Caco-2 (cell line): ENCODE data around the gene COL3A1. TPM values are rescaled to one million over a fixed set of nuclear protein-coding genes. Genes with fewer than 3 reads are reported as not detected.

Experiments
- Bru-seq: library from RNA; stranded (reverse); fragments of 400-500 nt; gene quantifications from one replicate; lab custom pipeline; 2021; lab: Mats Ljungman, UMichigan
- BruChase-seq, 2 experiments: library from RNA; stranded (reverse); fragments of 400-500 nt; gene quantifications; one replicate each; lab custom pipeline; 2021; lab: Mats Ljungman, UMichigan
- BruUV-seq: library from RNA; stranded (reverse); fragments of 400-500 nt; replicated peaks from 2 replicates; lab custom pipeline; 2021; lab: Mats Ljungman, UMichigan
- CTCF ChIA-PET: fragments of 300-600 bp; sonication (Branson Sonifier 250); formaldehyde crosslinking; loops from one replicate; lab custom pipeline; 2022; ENCODE audit warnings: antibody characterized with exemption; lab: Charles Lee
- POLR2A ChIA-PET: fragments of 300-600 bp; sonication (Branson Sonifier 250); formaldehyde crosslinking; loops from one replicate; lab custom pipeline; 2022; ENCODE audit warnings: antibody characterized with exemption; lab: Charles Lee
- DNase-seq, 2 experiments: peaks; one replicate each; pipeline versions ENCODE4 v3.0.0 to v3.0.0-alpha.2; 2020 to 2022
- H3K27me3 ChIP-seq: replicated peaks from 2 replicates; pipeline ENCODE4 v1.6.0; 2011; ENCODE audit warnings: low read length; ENCODE audit not compliant: control insufficient read depth, insufficient read depth
- H3K36me3 ChIP-seq: 2 replicates; pipeline ENCODE4 v1.5.1; 2011; ENCODE audit warnings: low read length; ENCODE audit not compliant: control insufficient read depth, insufficient read depth
- H3K4me1 ChIP-seq: fragments of 250-450 bp; sonication (Bioruptor Pico); 2 replicates; pipeline ENCODE4 v1.5.1; 2020; ENCODE audit warnings: mild to moderate bottlenecking
- H3K4me3 ChIP-seq: 2 replicates; pipeline ENCODE4 v1.5.1; 2011; ENCODE audit warnings: low read depth, mild to moderate bottlenecking, control low read depth, low read length
- H3K9me3 ChIP-seq: fragments of 250-450 bp; sonication (Bioruptor Pico); 2 replicates; pipeline ENCODE4 v1.5.1; 2020; ENCODE audit warnings: mild to moderate bottlenecking, moderate library complexity
- H3K27ac Mint-ChIP-seq: one replicate; pipeline ENCODE4 v1.8.0; 2022; ENCODE audit warnings: mixed read lengths; ENCODE audit not compliant: unreplicated experiment
- H3K27me3 Mint-ChIP-seq: one replicate; pipeline ENCODE4 v1.8.0; 2022; ENCODE audit warnings: mixed read lengths; ENCODE audit not compliant: insufficient read depth, unreplicated experiment
- H3K36me3 Mint-ChIP-seq: one replicate; pipeline ENCODE4 v1.8.0; 2022; ENCODE audit warnings: mild to moderate bottlenecking, mixed read lengths; ENCODE audit not compliant: insufficient read depth, unreplicated experiment
- H3K4me1 Mint-ChIP-seq: one replicate; pipeline ENCODE4 v1.8.0; 2022; ENCODE audit warnings: low read depth, mixed read lengths; ENCODE audit not compliant: unreplicated experiment
- H3K4me3 Mint-ChIP-seq: one replicate; pipeline ENCODE4 v1.8.0; 2022; ENCODE audit warnings: mild to moderate bottlenecking, moderate library complexity, mixed read lengths; ENCODE audit not compliant: unreplicated experiment
- H3K9me3 Mint-ChIP-seq: one replicate; pipeline ENCODE4 v1.8.0; 2022; ENCODE audit warnings: mixed read lengths; ENCODE audit not compliant: unreplicated experiment
- intact Hi-C: fragments of 100-400 bp; cut with micrococcal nuclease; formaldehyde crosslinking; loops from one replicate; pipeline ENCODE4 v1.10.0; 2022; ENCODE audit not compliant: unreplicated experiment
- long read RNA-seq: library from polyadenylated mRNA; stranded (forward); transcript quantifications from one replicate; pipeline ENCODE4 v2.0.0, GENCODE V29; 2022
- total RNA-seq: library from RNA; stranded (reverse); gene quantifications from 2 replicates; pipeline ENCODE4 v1.2.3, GENCODE V29; 2022
- TF ChIP-seq, protein P1 (sequence below), 2 experiments: fragments of 200-600 bp in 1 of 2; IDR thresholded peaks; 1 replicate in 1 of 2; 2 replicates in 1 of 2; pipeline versions ENCODE4 v1.5.1 to v1.8.0; 2011 to 2022; ENCODE audit warnings: antibody characterized with exemption in 1 of 2, control low read depth in 1 of 2, inconsistent platforms in 1 of 2, low read depth in 1 of 2, low read length in 1 of 2, mild to moderate bottlenecking in 1 of 2, moderate library complexity in 1 of 2; ENCODE audit not compliant: insufficient read depth in 1 of 2, severe bottlenecking in 1 of 2, unreplicated experiment in 1 of 2

The COL3A1 gene
- 25.4 and 29.2 TPM in 2 replicates for total RNA-seq
- percentile 41 among the genes with signal in this experiment for Bru-seq, nascent RNA
- percentile 43 among the genes with signal in this experiment for BruChase-seq, experiment 1, labeled RNA remaining after a 2-hour chase
- percentile 55 among the genes with signal in this experiment for BruChase-seq, experiment 2, labeled RNA remaining after a 6-hour chase
- long read RNA-seq, full-length matches to known transcripts: 80 of 93 reads
- long read RNA-seq, partial matches to known transcripts: 9 of 93 reads
- long read RNA-seq, other reads (novel, unspliced or antisense): 4 of 93 reads

DNA sequence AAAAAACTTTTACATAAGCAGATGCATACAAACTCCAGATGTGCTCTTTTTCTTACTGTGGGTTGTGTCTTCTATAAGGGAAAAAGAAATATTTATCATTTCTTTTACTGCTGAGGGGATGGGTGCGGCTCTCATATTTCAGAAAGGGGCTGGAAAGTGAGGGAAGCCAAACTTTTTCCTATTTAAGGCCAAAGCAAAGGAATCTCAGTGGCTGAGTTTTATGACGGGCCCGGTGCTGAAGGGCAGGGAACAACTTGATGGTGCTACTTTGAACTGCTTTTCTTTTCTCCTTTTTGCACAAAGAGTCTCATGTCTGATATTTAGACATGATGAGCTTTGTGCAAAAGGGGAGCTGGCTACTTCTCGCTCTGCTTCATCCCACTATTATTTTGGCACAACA, at the start of gene COL3A1:
Gene COL3A1, plus strand, starts transcription at position 210 of the 400 bp plus-strand sequence. Its CDS starts 117 bp downstream, at position 327.
- ChIA-PET CTCF (no interaction called here), POLR2A (no interaction called here)
- Histone ChIP-seq H3K4me3 (no peak within 1 kb of the TSS), H3K4me1 (peaks cover 12% of the 10 kb centered on the region), H3K27me3 (no peaks in the 10 kb centered on the region), H3K36me3 (no peaks in the 10 kb centered on the region), H3K9me3 (no peaks in the 10 kb centered on the region)
- intact Hi-C loops: no loop called here
- H3K9me3 Mint-ChIP-seq: no peaks in the 10 kb centered on the region
- no peak within 1 kb of the TSS for H3K27ac Mint-ChIP-seq
- no TSS peak for BruUV-seq
- no peak for DNase-seq
- peak within 1 kb of the TSS; percentile 50 for H3K4me3 Mint-ChIP-seq
- no peaks in the 10 kb centered on the region for H3K36me3 Mint-ChIP-seq
- TF ChIP-seq, protein P1, sequence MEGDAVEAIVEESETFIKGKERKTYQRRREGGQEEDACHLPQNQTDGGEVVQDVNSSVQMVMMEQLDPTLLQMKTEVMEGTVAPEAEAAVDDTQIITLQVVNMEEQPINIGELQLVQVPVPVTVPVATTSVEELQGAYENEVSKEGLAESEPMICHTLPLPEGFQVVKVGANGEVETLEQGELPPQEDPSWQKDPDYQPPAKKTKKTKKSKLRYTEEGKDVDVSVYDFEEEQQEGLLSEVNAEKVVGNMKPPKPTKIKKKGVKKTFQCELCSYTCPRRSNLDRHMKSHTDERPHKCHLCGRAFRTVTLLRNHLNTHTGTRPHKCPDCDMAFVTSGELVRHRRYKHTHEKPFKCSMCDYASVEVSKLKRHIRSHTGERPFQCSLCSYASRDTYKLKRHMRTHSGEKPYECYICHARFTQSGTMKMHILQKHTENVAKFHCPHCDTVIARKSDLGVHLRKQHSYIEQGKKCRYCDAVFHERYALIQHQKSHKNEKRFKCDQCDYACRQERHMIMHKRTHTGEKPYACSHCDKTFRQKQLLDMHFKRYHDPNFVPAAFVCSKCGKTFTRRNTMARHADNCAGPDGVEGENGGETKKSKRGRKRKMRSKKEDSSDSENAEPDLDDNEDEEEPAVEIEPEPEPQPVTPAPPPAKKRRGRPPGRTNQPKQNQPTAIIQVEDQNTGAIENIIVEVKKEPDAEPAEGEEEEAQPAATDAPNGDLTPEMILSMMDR (IDR thresholded peaks at IDR 0.05; ENCODE audit: insufficient read depth in 1 of 2, low read depth in 1 of 2, low read length in 1 of 2, severe bottlenecking in 1 of 2, unreplicated experiment in 1 of 2): no peak
- no peaks in the 10 kb centered on the region for H3K27me3 Mint-ChIP-seq
- H3K4me1 Mint-ChIP-seq: peaks cover 14% of the 10 kb centered on the region

DNA sequence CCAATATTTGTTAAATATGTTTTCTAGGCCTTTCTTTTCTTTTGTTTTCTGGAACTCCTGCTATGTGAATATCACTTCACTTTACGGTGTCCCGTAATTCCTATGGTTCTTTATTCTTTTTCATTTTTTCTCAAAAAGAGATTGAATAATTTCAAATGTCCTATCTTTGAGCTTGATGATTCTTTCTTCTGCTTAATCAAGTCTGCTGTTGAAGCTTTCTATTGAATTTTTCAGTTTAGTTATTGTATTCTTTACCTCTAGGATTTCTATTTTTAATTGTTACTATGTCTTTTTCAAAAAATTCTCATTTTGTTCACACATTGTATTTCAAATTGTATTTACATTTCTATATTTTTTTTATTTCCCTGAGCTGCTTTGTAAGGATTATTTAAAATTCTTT, 45.5 kb upstream of the COL3A1 start:
- H3K9me3 Mint-ChIP-seq: peaks cover 44% of the 10 kb centered on the region
- no TSS peak for BruUV-seq

DNA sequence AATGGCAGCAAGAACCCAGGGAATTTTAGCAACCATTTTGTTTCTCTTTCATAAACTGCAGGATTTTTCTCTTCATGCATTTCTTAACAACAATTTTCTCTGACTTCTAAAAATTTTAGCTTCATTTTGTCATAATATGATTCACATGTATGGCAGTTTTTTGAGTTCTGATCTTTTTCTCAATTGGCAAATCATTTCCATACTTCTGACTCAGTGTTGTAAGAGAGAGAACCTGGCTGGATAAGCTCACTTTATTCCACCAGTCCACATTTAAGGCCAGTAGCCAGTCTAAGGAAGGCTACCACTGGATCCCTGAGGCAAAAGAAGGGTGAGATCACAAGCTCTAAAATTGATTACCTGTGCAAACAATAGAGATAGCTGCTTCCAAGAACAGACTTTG, 42.8 kb upstream of the COL3A1 start:
- intact Hi-C loops: no loop called here
- Histone ChIP-seq H3K9me3 (peaks cover 10% of the 10 kb centered on the region), H3K4me3 (no peak overlapping the region), H3K27me3 (no peaks in the 10 kb centered on the region), H3K4me1 (no peaks in the 10 kb centered on the region), H3K36me3 (no peaks in the 10 kb centered on the region)
- no peaks in the 10 kb centered on the region for H3K4me1 Mint-ChIP-seq
- H3K27me3 Mint-ChIP-seq: no peaks in the 10 kb centered on the region
- H3K36me3 Mint-ChIP-seq: no peaks in the 10 kb centered on the region
- CTCF ChIA-PET: no interaction called here
- no peak for DNase-seq
- no peak overlapping the region for H3K27ac Mint-ChIP-seq
- POLR2A ChIA-PET: no interaction called here
- no TSS peak for BruUV-seq
- peaks cover 31% of the 10 kb centered on the region for H3K9me3 Mint-ChIP-seq
- TF ChIP-seq, protein P1 (IDR thresholded peaks at IDR 0.05; ENCODE audit: insufficient read depth in 1 of 2, low read depth in 1 of 2, low read length in 1 of 2, severe bottlenecking in 1 of 2, unreplicated experiment in 1 of 2): no peak
- no peak overlapping the region for H3K4me3 Mint-ChIP-seq

More for the DNA sequence above, 45.5 kb upstream of the COL3A1 start:
- Mint-ChIP-seq H3K27me3 (no peaks in the 10 kb centered on the region), H3K4me3 (no peak overlapping the region), H3K4me1 (no peaks in the 10 kb centered on the region), H3K27ac (no peak overlapping the region), H3K36me3 (no peaks in the 10 kb centered on the region)
- TF ChIP-seq, protein P1 (IDR thresholded peaks at IDR 0.05; ENCODE audit: insufficient read depth in 1 of 2, low read depth in 1 of 2, low read length in 1 of 2, severe bottlenecking in 1 of 2, unreplicated experiment in 1 of 2): no peak
- ChIA-PET CTCF (interaction anchor here (1.2 kb wide), 1 partner anchor 50 kb away, joined by 6 read pairs; no protein-coding TSS in a partner anchor), POLR2A (no interaction called here)
- DNase-seq: no peak
- no peaks in the 10 kb centered on the region for H3K36me3 ChIP-seq
- no peak overlapping the region for H3K4me3 ChIP-seq
- intact Hi-C loops: no loop called here
- no peaks in the 10 kb centered on the region for H3K4me1 ChIP-seq
- no peaks in the 10 kb centered on the region for H3K27me3 ChIP-seq
- H3K9me3 ChIP-seq: peaks cover 10% of the 10 kb centered on the region
